GM21576 (cell line): ENCODE data around the gene RNF208.
"Not testable (repeated sequence)": the region's sequence is repeated elsewhere in the genome, so short reads cannot be mapped to it uniquely, and the experiment has no call there.

Experiments
- ATAC-seq: cut with Tn5 transposase; IDR thresholded peaks from one replicate; pipeline ENCODE4 v1.9.1; 2021; ENCODE audit warnings: mild to moderate bottlenecking, moderate library complexity; ENCODE audit not compliant: unreplicated experiment

Gene RNF208

GRCh38 chr9:137253717-137254623 is 31.9 kb upstream of the RNF208 start:
- ATAC-seq = no peak

GRCh38 chr9:137252555-137253506 is 30.8 kb upstream of the RNF208 start:
- ATAC-seq = no peak

- no peak for ATAC-seq
Measured at GRCh38 chr9:137251490-137252268, 29.6 kb upstream of the RNF208 start.

GRCh38 chr9:137251194-137251461 is 29.1 kb upstream of the RNF208 start, which contains the start of gene STPG3:
Gene STPG3 (plus strand): TSS chr9:137251286. CDS start chr9:137251287, 1 bp downstream.
- ATAC-seq = no peak

GRCh38 chr9:137250329-137251193 is 28.5 kb upstream of the RNF208 start:
- no peak for ATAC-seq

- no peak for ATAC-seq
Measured at GRCh38 chr9:137247916-137248175, 25.8 kb upstream of the RNF208 start.

- no peak for ATAC-seq
Measured at GRCh38 chr9:137247135-137247915, 25.3 kb upstream of the RNF208 start.

GRCh38 chr9:137245450-137246421 is 23.7 kb upstream of the RNF208 start:
- ATAC-seq = no peak

GRCh38 chr9:137244486-137245449 is 22.7 kb upstream of the RNF208 start:
- no peak for ATAC-seq

- no peak for ATAC-seq
Measured at GRCh38 chr9:137243626-137244485, 21.8 kb upstream of the RNF208 start.

GRCh38 chr9:137243266-137243625 is 21.2 kb upstream of the RNF208 start:
- ATAC-seq = not testable (repeated sequence)

- no peak for ATAC-seq
Measured at GRCh38 chr9:137242269-137243203, 20.5 kb upstream of the RNF208 start.

GRCh38 chr9:137241490-137242268 is 19.6 kb upstream of the RNF208 start:
- ATAC-seq = peak; percentile 9

- ATAC-seq = peak; percentile 76
Measured at GRCh38 chr9:137240841-137241489, 18.9 kb upstream of the RNF208 start, which contains the start of gene TUBB4B. Gene TUBB4B (plus strand): TSS chr9:137241287. CDS start chr9:137241361, 74 bp downstream.
